ENCODE measurements around the gene MOCS1.

The MOCS1 gene

GRCh38 chr6:39948199-39948791 lies 14.0 kb upstream of the MOCS1 start (continued):
- no peak for TF ChIP-seq ZNF747 (tag by site-specific recombination; IDR thresholded peaks at IDR 0.05)
- no peak for TF ChIP-seq ZNF768 (tag by site-specific recombination; IDR thresholded peaks at IDR 0.05)

GRCh38 chr6:39947611-39948068 lies 13.4 kb upstream of the MOCS1 start:
- Histone ChIP-seq H3K4me1 (ENCODE audit: control insufficient read depth, insufficient read depth, low read length) (no peaks in the 10 kb centered on the region), H3K27ac (ENCODE audit: extremely low read depth, low read depth, low read length) (no peak overlapping the region), H3K36me3 (ENCODE audit: control insufficient read depth in 2 of 2, insufficient read depth in 1 of 2, low read length in 2 of 2) (no peaks in the 10 kb centered on the region), H3K9me3 (ENCODE audit: control insufficient read depth, insufficient read depth, low read depth, low read length) (no peaks in the 10 kb centered on the region), H3K4me3 (ENCODE audit: low read depth, low read length) (no peak overlapping the region)
- no peak for TF ChIP-seq ZNF785 (tag by site-specific recombination; IDR thresholded peaks at IDR 0.05)
- no peak for TF ChIP-seq ZBTB1 (tag by site-specific recombination; IDR thresholded peaks at IDR 0.05)
- no peak for TF ChIP-seq INSM2 (tag by site-specific recombination; IDR thresholded peaks at IDR 0.05)
- no peak for TF ChIP-seq ZNF555 (tag by site-specific recombination; conservative IDR thresholded peaks at IDR 0.05)
- no peak for TF ChIP-seq ZBTB48 (tag by site-specific recombination; IDR thresholded peaks at IDR 0.05)
- no peak for TF ChIP-seq ZNF629 (tag by site-specific recombination; IDR thresholded peaks at IDR 0.05)
- no peak for TF ChIP-seq ZNF350 (tag by site-specific recombination; IDR thresholded peaks at IDR 0.05)
- no peak for TF ChIP-seq KLF10 (tag by site-specific recombination; IDR thresholded peaks at IDR 0.05)
- TF ChIP-seq SCRT1 (tag by site-specific recombination; IDR thresholded peaks at IDR 0.05; ENCODE audit: borderline replicate concordance) = no peak
- no peak for TF ChIP-seq ZNF792 (tag by site-specific recombination; IDR thresholded peaks at IDR 0.05)
- CTCF ChIA-PET = no interaction called here
- POLR2A ChIA-PET = interaction anchor here (0.6 kb wide), 1 partner anchor 13 kb away, joined by 3 read pairs; the partner anchor contains the start of gene MOCS1

GRCh38 chr6:39945626-39946025 lies 11.4 kb upstream of the MOCS1 start:
- Histone ChIP-seq H3K4me1 (ENCODE audit: control insufficient read depth, insufficient read depth, low read length) (peaks cover under 1% of the 10 kb centered on the region; the same call in 1 of the 2 replicates), H3K9me3 (ENCODE audit: control insufficient read depth, insufficient read depth, low read depth, low read length) (no peaks in the 10 kb centered on the region), H3K4me3 (ENCODE audit: low read depth, low read length) (no peak overlapping the region), H3K36me3 (ENCODE audit: control insufficient read depth in 2 of 2, insufficient read depth in 1 of 2, low read length in 2 of 2) (no peaks in the 10 kb centered on the region), H3K27ac (ENCODE audit: extremely low read depth, low read depth, low read length) (no peak overlapping the region)
- no peak for TF ChIP-seq KLF7 (tag by site-specific recombination; IDR thresholded peaks at IDR 0.05; ENCODE audit: borderline replicate concordance)
- TF ChIP-seq PRDM10 (tag by site-specific recombination; IDR thresholded peaks at IDR 0.05) = peak; percentile 82
- no peak for TF ChIP-seq ZNF791 (tag by site-specific recombination; IDR thresholded peaks at IDR 0.05)
- TF ChIP-seq WT1 (tag by site-specific recombination; IDR thresholded peaks at IDR 0.05) = no peak
- ChIA-PET POLR2A (interaction anchor here (1.9 kb wide), 1 partner anchor 11 kb away, joined by 4 read pairs; the partner anchor contains the start of gene MOCS1), CTCF (interaction anchor here (0.9 kb wide), 1 partner anchor 529 kb away, joined by 3 read pairs; no protein-coding TSS in a partner anchor)
